Duodenal mucosa (tissue), 2 donors: ENCODE measurements around the gene NDUFS1.
"Not testable (repeated sequence)": the region's sequence is repeated elsewhere in the genome, so short reads cannot be mapped to it uniquely, and the experiment has no call there.

Experiments used
- H3K27ac ChIP-seq: one replicate; pipeline ENCODE4 v1.7.0; 2013; ENCODE audit warnings: low read depth, low read length
- H3K27me3 ChIP-seq, 2 donors: one replicate each; pipeline ENCODE4 v1.7.0; 2013; ENCODE audit warnings: low read length in 2 of 2, control low read depth in 1 of 2; ENCODE audit not compliant: insufficient read depth in 2 of 2, control insufficient read depth in 1 of 2
- H3K36me3 ChIP-seq, 2 donors: one replicate each; pipeline ENCODE4 v1.7.0; 2013; ENCODE audit warnings: low read length in 2 of 2, control low read depth in 1 of 2; ENCODE audit not compliant: insufficient read depth in 2 of 2, control insufficient read depth in 1 of 2
- H3K4me1 ChIP-seq, 2 donors: one replicate each; pipeline ENCODE4 v1.7.0; 2013; ENCODE audit warnings: low read length in 2 of 2, control low read depth in 1 of 2; ENCODE audit not compliant: insufficient read depth in 2 of 2, control insufficient read depth in 1 of 2
- H3K4me3 ChIP-seq, 2 donors: one replicate each; pipeline ENCODE4 v1.7.0; 2013; ENCODE audit warnings: low read length in 2 of 2, low read depth in 1 of 2
- H3K9ac ChIP-seq, 2 donors: one replicate each; pipeline ENCODE4 v1.7.0; 2013; ENCODE audit warnings: low read length in 2 of 2, low read depth in 1 of 2
- H3K9me3 ChIP-seq, 2 donors: one replicate each; pipeline ENCODE4 v1.7.0; 2013; ENCODE audit warnings: low read length in 2 of 2, control low read depth in 1 of 2; ENCODE audit not compliant: control insufficient read depth in 1 of 2

The NDUFS1 gene

GRCh38 chr2:206108713-206109112 is 50.5 kb downstream of the NDUFS1 start:
- H3K4me3 ChIP-seq, result no peak overlapping the region
- no peak overlapping the region for H3K27ac ChIP-seq
- H3K9me3 ChIP-seq, result no peaks in the 10 kb centered on the region
- no peak overlapping the region for H3K9ac ChIP-seq
- H3K4me1 ChIP-seq, result no peaks in the 10 kb centered on the region
- H3K27me3 ChIP-seq, result no peaks in the 10 kb centered on the region
- peaks cover 0 to 4% of the 10 kb centered on the region in 2 donors for H3K36me3 ChIP-seq

- H3K36me3 ChIP-seq, result no peaks in the 10 kb centered on the region
- no peaks in the 10 kb centered on the region for H3K9me3 ChIP-seq
- H3K4me3 ChIP-seq, result no peak overlapping the region
- no peaks in the 10 kb centered on the region for H3K27me3 ChIP-seq
- H3K4me1 ChIP-seq, result no peaks in the 10 kb centered on the region
- H3K27ac ChIP-seq, result no peak overlapping the region
- H3K9ac ChIP-seq, result no peak overlapping the region
Observed at GRCh38 chr2:206105541-206105940, 53.7 kb downstream of the NDUFS1 start.

GRCh38 chr2:206105038-206105437 is 54.2 kb downstream of the NDUFS1 start:
- Histone ChIP-seq H3K27ac (no peak overlapping the region), H3K4me3 (no peak overlapping the region), H3K36me3 (no peaks in the 10 kb centered on the region), H3K9me3 (no peaks in the 10 kb centered on the region), H3K9ac (no peak overlapping the region), H3K4me1 (no peaks in the 10 kb centered on the region), H3K27me3 (no peaks in the 10 kb centered on the region)

- not testable (repeated sequence) for H3K27me3 ChIP-seq, H3K9me3 ChIP-seq, H3K4me1 ChIP-seq, H3K9ac ChIP-seq, H3K36me3 ChIP-seq, H3K4me3 ChIP-seq, H3K27ac ChIP-seq
Observed at GRCh38 chr2:206098872-206099271, 60.4 kb downstream of the NDUFS1 start.

GRCh38 chr2:206098471-206098870 is 60.8 kb downstream of the NDUFS1 start:
- Histone ChIP-seq H3K27ac (no peak overlapping the region), H3K27me3 (no peaks in the 10 kb centered on the region), H3K4me1 (no peaks in the 10 kb centered on the region), H3K9ac (no peak overlapping the region), H3K36me3 (no peaks in the 10 kb centered on the region), H3K9me3 (no peaks in the 10 kb centered on the region), H3K4me3 (no peak overlapping the region)

- Histone ChIP-seq H3K36me3 (no peaks in the 10 kb centered on the region), H3K4me1 (no peaks in the 10 kb centered on the region), H3K4me3 (no peak overlapping the region), H3K9me3 (no peaks in the 10 kb centered on the region), H3K9ac (no peak overlapping the region), H3K27ac (no peak overlapping the region), H3K27me3 (no peaks in the 10 kb centered on the region)
Observed at GRCh38 chr2:206096876-206097275, 62.4 kb downstream of the NDUFS1 start.

GRCh38 chr2:206095536-206096332 is 63.5 kb downstream of the NDUFS1 start:
- H3K4me3 ChIP-seq, result no peak overlapping the region
- peaks cover 0 to 3% of the 10 kb centered on the region in 2 donors for H3K36me3 ChIP-seq
- H3K4me1 ChIP-seq, result no peaks in the 10 kb centered on the region
- no peaks in the 10 kb centered on the region for H3K9me3 ChIP-seq
- no peak overlapping the region for H3K9ac ChIP-seq
- H3K27ac ChIP-seq, result no peak overlapping the region
- no peaks in the 10 kb centered on the region for H3K27me3 ChIP-seq

- Histone ChIP-seq H3K9me3 (no peaks in the 10 kb centered on the region), H3K36me3 (peaks cover 0 to 8% of the 10 kb centered on the region in 2 donors), H3K27me3 (no peaks in the 10 kb centered on the region), H3K27ac (no peak overlapping the region), H3K9ac (no peak overlapping the region), H3K4me1 (no peaks in the 10 kb centered on the region), H3K4me3 (no peak overlapping the region)
Observed at GRCh38 chr2:206092297-206092696, 66.9 kb downstream of the NDUFS1 start.

GRCh38 chr2:206088248-206088647 is 71.0 kb downstream of the NDUFS1 start:
- H3K27ac ChIP-seq, result no peak overlapping the region
- H3K9me3 ChIP-seq, result no peaks in the 10 kb centered on the region
- H3K27me3 ChIP-seq, result no peaks in the 10 kb centered on the region
- H3K4me1 ChIP-seq, result peaks cover 2 to 6% of the 10 kb centered on the region in 2 donors
- H3K9ac ChIP-seq, result no peak overlapping the region
- H3K36me3 ChIP-seq, result peaks cover 0 to 8% of the 10 kb centered on the region in 2 donors
- no peak overlapping the region for H3K4me3 ChIP-seq

- H3K36me3 ChIP-seq, result peaks cover 0 to 8% of the 10 kb centered on the region in 2 donors
- H3K27ac ChIP-seq, result no peak overlapping the region
- H3K4me1 ChIP-seq, result peaks cover 8 to 13% of the 10 kb centered on the region in 2 donors
- H3K9ac ChIP-seq, result peak overlapping the region; percentile 86 to 100
- no peaks in the 10 kb centered on the region for H3K27me3 ChIP-seq
- peak overlapping the region; percentile 81 to 90 for H3K4me3 ChIP-seq
- H3K9me3 ChIP-seq, result no peaks in the 10 kb centered on the region
Observed at GRCh38 chr2:206086716-206087350, 72.4 kb downstream of the NDUFS1 start.
